ENCODE measurements around the gene C6orf52. TPM values are rescaled to one million over a fixed set of nuclear protein-coding genes. Genes with fewer than 3 reads are reported as not detected.

Gene C6orf52
- total RNA-seq, 1 experiment from 2014 or later = 6.5 TPM

DNA sequence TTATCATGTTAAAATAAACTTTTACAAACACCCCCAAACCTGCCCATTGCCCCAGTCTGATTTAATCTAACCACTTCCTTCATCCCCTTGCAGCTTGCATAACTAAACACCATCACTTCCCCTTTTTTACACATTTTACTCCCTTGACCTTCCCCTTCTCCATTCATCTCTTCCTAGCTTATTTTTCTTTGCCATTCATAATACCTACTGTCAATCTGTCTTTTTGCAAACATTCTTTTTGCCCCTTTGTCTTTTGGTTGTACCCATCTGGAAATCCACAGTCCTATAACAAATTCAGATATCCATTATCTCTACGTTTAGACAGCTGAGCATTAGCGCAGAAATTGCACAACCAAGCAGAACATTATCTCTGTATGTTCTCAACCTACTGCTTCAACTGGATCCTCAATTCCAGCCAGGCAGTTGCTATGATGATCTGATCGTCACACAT, 51.2 kb downstream of the C6orf52 start:
- Histone ChIP-seq H3K27ac (ENCODE audit: low read length) (no peak overlapping the region), H3K4me3 (ENCODE audit: low read depth in 2 of 2, low read length in 2 of 2) (no peak overlapping the region), H3K36me3 (ENCODE audit: control insufficient read depth, insufficient read depth, low read length) (no peaks in the 10 kb centered on the region), H3K27me3 (ENCODE audit: control insufficient read depth, insufficient read depth, low read length) (no peaks in the 10 kb centered on the region), H3K4me1 (ENCODE audit: control insufficient read depth, insufficient read depth, low read length) (no peaks in the 10 kb centered on the region), H3K9me3 (ENCODE audit: control insufficient read depth, insufficient read depth, low read depth, low read length) (no peaks in the 10 kb centered on the region)
- no peak for ATAC-seq
- in situ Hi-C loops (cut with HindIII; ENCODE audit: low pct_unique_long_range_greater_than_20kb, low sequenced_read_pairs) (no loop called here), intact Hi-C loops (cut with micrococcal nuclease; ENCODE audit: unreplicated experiment) (no loop called here)
- CTCF ChIA-PET = no interaction called here
- no TSS peak for BruUV-seq (replicated peaks)
- POLR2A ChIA-PET = no interaction called here
- DNase-seq (ENCODE audit: low read depth, low spot score) = no peak
- no peak for TF ChIP-seq POLR2AphosphoS5 (IDR thresholded peaks at IDR 0.05; ENCODE audit: low read depth, low read length)
- TF ChIP-seq, protein P1, sequence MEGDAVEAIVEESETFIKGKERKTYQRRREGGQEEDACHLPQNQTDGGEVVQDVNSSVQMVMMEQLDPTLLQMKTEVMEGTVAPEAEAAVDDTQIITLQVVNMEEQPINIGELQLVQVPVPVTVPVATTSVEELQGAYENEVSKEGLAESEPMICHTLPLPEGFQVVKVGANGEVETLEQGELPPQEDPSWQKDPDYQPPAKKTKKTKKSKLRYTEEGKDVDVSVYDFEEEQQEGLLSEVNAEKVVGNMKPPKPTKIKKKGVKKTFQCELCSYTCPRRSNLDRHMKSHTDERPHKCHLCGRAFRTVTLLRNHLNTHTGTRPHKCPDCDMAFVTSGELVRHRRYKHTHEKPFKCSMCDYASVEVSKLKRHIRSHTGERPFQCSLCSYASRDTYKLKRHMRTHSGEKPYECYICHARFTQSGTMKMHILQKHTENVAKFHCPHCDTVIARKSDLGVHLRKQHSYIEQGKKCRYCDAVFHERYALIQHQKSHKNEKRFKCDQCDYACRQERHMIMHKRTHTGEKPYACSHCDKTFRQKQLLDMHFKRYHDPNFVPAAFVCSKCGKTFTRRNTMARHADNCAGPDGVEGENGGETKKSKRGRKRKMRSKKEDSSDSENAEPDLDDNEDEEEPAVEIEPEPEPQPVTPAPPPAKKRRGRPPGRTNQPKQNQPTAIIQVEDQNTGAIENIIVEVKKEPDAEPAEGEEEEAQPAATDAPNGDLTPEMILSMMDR (IDR thresholded peaks at IDR 0.05) = no peak
- no peak for TF ChIP-seq SIN3A (IDR thresholded peaks at IDR 0.05; ENCODE audit: borderline replicate concordance, insufficient read depth, low read depth, low read length)
- TF ChIP-seq TCF7L2 (IDR thresholded peaks at IDR 0.05; ENCODE audit: low read depth, low read length) = no peak
- TF ChIP-seq, protein P2, sequence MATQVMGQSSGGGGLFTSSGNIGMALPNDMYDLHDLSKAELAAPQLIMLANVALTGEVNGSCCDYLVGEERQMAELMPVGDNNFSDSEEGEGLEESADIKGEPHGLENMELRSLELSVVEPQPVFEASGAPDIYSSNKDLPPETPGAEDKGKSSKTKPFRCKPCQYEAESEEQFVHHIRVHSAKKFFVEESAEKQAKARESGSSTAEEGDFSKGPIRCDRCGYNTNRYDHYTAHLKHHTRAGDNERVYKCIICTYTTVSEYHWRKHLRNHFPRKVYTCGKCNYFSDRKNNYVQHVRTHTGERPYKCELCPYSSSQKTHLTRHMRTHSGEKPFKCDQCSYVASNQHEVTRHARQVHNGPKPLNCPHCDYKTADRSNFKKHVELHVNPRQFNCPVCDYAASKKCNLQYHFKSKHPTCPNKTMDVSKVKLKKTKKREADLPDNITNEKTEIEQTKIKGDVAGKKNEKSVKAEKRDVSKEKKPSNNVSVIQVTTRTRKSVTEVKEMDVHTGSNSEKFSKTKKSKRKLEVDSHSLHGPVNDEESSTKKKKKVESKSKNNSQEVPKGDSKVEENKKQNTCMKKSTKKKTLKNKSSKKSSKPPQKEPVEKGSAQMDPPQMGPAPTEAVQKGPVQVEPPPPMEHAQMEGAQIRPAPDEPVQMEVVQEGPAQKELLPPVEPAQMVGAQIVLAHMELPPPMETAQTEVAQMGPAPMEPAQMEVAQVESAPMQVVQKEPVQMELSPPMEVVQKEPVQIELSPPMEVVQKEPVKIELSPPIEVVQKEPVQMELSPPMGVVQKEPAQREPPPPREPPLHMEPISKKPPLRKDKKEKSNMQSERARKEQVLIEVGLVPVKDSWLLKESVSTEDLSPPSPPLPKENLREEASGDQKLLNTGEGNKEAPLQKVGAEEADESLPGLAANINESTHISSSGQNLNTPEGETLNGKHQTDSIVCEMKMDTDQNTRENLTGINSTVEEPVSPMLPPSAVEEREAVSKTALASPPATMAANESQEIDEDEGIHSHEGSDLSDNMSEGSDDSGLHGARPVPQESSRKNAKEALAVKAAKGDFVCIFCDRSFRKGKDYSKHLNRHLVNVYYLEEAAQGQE (IDR thresholded peaks at IDR 0.05; ENCODE audit: insufficient read depth in 1 of 2, low read depth in 2 of 2, low read length in 1 of 2) = no peak

DNA sequence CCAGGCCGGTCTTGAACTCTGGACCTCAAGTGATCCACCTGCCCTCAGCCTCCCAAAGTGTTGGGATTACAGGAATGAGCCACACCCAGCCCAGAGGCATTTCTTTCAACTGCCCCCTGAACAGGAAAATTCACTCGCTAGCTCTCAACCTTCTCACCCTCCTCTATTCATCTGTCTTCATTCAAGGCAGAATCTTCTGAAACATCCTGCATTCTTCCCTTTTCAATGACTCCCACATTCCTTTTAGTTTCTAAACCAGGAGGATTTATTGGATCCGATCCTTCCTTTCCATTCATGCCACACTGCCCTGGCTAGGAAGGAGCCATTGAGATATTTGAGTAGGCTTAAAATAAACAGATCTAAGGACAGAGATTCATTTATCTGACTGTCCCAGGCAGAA, 52.9 kb downstream of the C6orf52 start:
- Histone ChIP-seq H3K4me1 (ENCODE audit: control insufficient read depth, insufficient read depth, low read length) (no peaks in the 10 kb centered on the region), H3K4me3 (ENCODE audit: low read depth in 2 of 2, low read length in 2 of 2) (no peak overlapping the region), H3K9me3 (ENCODE audit: control insufficient read depth, insufficient read depth, low read depth, low read length) (no peaks in the 10 kb centered on the region), H3K36me3 (ENCODE audit: control insufficient read depth, insufficient read depth, low read length) (no peaks in the 10 kb centered on the region), H3K27ac (ENCODE audit: low read length) (no peak overlapping the region), H3K27me3 (ENCODE audit: control insufficient read depth, insufficient read depth, low read length) (no peaks in the 10 kb centered on the region)
- ATAC-seq (no peak), DNase-seq (ENCODE audit: low read depth, low spot score) (no peak)
- in situ Hi-C loops (cut with HindIII; ENCODE audit: low pct_unique_long_range_greater_than_20kb, low sequenced_read_pairs) = no loop called here
- intact Hi-C loops (cut with micrococcal nuclease; ENCODE audit: unreplicated experiment) = no loop called here
- POLR2A ChIA-PET = no interaction called here
- no TSS peak for BruUV-seq (replicated peaks)
- CTCF ChIA-PET = no interaction called here
- TF ChIP-seq TCF7L2 (IDR thresholded peaks at IDR 0.05; ENCODE audit: low read depth, low read length) (no peak), POLR2AphosphoS5 (IDR thresholded peaks at IDR 0.05; ENCODE audit: low read depth, low read length) (no peak), SIN3A (IDR thresholded peaks at IDR 0.05; ENCODE audit: borderline replicate concordance, insufficient read depth, low read depth, low read length) (no peak)
- TF ChIP-seq, protein P1 (IDR thresholded peaks at IDR 0.05) = no peak

All from Panc1 (cell line).